Upper lobe of left lung (tissue), 4 donors: ENCODE measurements around the gene ZYG11B.

Source experiments
- EP300 ChIP-seq, 4 donors: sonication (generic); formaldehyde crosslinking; IDR thresholded peaks; one replicate each; pipeline ENCODE4 v1.5.1; 2017; ENCODE audit warnings: antibody characterized with exemption in 4 of 4, control low read depth in 2 of 4
- TF ChIP-seq, protein P1 (sequence below), 6 experiments: fragments of 450-650 bp in 4 of 6; fragments of 200-600 bp in 2 of 6; sonication (generic) in 2 of 6; IDR thresholded peaks; one replicate each; pipeline ENCODE4 v1.5.1; 2016 to 2019; ENCODE audit warnings: antibody characterized with exemption in 6 of 6

DNA sequence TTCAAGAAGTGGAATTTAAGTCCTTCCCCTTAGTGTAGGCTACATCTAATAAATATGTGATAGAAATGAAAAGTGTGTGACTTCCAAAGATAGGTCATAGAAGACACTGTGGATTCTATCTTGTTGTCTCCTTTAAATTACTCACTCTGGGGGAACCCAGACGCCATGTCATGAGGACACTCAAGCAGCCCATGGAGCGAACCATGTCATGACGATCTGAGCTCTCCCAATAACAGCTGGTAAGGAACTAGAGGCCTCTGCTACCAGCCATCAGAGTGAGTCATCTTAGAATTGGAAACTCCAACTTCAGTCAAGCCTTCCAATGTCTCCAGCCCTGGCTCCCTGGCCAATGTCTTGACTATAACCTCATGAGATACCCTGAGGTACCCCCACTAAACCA, 34.4 kb upstream of the ZYG11B start:
- TF ChIP-seq, protein P1, sequence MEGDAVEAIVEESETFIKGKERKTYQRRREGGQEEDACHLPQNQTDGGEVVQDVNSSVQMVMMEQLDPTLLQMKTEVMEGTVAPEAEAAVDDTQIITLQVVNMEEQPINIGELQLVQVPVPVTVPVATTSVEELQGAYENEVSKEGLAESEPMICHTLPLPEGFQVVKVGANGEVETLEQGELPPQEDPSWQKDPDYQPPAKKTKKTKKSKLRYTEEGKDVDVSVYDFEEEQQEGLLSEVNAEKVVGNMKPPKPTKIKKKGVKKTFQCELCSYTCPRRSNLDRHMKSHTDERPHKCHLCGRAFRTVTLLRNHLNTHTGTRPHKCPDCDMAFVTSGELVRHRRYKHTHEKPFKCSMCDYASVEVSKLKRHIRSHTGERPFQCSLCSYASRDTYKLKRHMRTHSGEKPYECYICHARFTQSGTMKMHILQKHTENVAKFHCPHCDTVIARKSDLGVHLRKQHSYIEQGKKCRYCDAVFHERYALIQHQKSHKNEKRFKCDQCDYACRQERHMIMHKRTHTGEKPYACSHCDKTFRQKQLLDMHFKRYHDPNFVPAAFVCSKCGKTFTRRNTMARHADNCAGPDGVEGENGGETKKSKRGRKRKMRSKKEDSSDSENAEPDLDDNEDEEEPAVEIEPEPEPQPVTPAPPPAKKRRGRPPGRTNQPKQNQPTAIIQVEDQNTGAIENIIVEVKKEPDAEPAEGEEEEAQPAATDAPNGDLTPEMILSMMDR (IDR thresholded peaks at IDR 0.05), result no peak
- no peak for TF ChIP-seq EP300 (IDR thresholded peaks at IDR 0.05)
